ENCODE data around the gene BRICD5.
A peak's percentile ranks its signal among the peaks of the same experiment; 100 is the strongest.
"Not testable (repeated sequence)": the region's sequence is repeated elsewhere in the genome, so short reads cannot be mapped to it uniquely, and the experiment has no call there.

Gene BRICD5

DNA sequence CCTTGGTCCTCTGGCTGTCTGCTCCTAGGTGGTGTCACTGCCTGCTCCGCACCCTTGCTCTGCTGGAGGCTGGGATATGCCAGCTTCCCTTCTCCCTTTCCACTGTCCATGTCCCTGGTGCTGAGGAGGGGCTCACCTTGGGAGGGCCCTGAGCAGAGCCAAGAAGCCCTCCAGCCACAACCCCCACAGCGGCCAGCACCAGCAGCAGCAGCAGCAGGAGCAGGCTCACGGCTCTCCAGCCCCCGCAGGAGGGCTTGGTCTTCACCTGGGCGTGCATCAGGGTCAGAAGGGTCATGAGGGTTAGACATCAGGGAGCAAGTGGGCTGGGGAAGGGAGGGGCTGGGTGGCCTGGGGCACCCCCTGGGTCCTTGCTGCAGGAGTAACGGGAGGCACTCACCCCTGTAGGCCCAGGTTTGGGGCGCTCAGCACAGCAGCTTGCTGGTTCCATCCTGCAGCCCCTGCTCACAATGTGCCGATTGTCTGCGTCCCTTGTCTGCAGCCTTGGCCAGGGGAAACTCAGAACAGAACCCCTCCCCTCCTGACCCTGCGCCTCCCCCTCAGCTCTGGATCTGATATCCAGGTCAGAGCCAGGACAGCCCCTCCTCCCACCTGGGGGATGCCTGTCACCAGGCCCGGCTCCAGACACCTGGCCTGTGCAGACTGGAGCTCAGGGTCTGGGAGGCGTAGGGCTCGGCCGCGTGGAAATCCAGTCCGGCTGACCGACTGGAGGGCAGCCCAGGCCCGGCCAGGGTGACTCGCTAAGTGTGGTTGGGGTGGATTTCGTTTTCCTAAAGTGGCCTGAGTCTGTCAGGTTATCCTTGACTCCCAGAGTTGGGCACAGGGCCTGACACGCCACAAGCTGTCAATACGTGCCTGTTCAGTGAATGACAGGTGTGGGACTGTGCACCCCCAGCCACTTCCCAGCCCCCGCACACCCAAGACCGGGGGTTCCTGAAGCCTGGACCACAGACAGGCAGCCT, at the start of gene BRICD5:
Gene BRICD5, minus strand, starts transcription at position 478 of the 980 bp plus-strand sequence. Its CDS starts 30 bp downstream, at position 448.
- Histone ChIP-seq H3K36me3 (ENCODE audit: control insufficient read depth, insufficient read depth, low read length) (peaks cover 37% of the 10 kb centered on the region), H3K4me3 (ENCODE audit: low read length) (no peak within 1 kb of the TSS), H3K9me3 (ENCODE audit: control insufficient read depth, insufficient read depth, low read length) (no peaks in the 10 kb centered on the region), H3K27ac (ENCODE audit: low read length) (no peak within 1 kb of the TSS), H3K4me1 (ENCODE audit: control insufficient read depth, insufficient read depth, low read length) (peaks cover 7% of the 10 kb centered on the region), H3K27me3 (ENCODE audit: control insufficient read depth, insufficient read depth, low read length) (no peaks in the 10 kb centered on the region)
- no peak for DNase-seq (ENCODE audit: low read depth, low spot score)
- no CpG with 5 or more reads among the region's 24 CpGs for WGBS (ENCODE audit: insufficient coverage, insufficient read length)

DNA sequence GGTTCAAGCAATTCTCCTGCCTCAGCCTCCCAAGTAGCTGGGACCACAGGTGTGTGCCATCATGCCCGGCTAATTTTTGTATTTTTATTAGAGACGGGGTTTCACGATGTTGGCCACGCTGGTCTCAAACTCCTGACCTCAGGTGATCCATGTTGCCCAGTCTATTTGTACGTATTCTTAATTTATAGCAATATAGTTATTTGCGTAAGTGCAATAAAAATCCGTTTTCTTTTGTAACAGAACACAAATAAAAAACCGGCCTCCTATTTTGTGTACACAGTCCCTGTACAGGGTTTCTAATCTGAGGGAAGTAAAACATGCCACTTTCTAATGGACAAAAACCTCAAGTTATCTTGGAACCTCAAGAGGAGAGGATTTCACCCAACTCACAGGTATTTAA, 49.6 kb upstream of the BRICD5 start:
- no peaks in the 10 kb centered on the region for H3K4me1 ChIP-seq (ENCODE audit: control insufficient read depth, insufficient read depth, low read length)
- no peaks in the 10 kb centered on the region for H3K9me3 ChIP-seq (ENCODE audit: control insufficient read depth, insufficient read depth, low read length)
- WGBS (ENCODE audit: insufficient coverage, insufficient read length), result no CpG with 5 or more reads among the region's 8 CpGs
- DNase-seq (ENCODE audit: low read depth, low spot score), result no peak
- no peak overlapping the region for H3K4me3 ChIP-seq (ENCODE audit: low read length)
- H3K27me3 ChIP-seq (ENCODE audit: control insufficient read depth, insufficient read depth, low read length), result no peaks in the 10 kb centered on the region
- no peak overlapping the region for H3K27ac ChIP-seq (ENCODE audit: low read length)
- H3K36me3 ChIP-seq (ENCODE audit: control insufficient read depth, insufficient read depth, low read length), result peaks cover 49% of the 10 kb centered on the region

DNA sequence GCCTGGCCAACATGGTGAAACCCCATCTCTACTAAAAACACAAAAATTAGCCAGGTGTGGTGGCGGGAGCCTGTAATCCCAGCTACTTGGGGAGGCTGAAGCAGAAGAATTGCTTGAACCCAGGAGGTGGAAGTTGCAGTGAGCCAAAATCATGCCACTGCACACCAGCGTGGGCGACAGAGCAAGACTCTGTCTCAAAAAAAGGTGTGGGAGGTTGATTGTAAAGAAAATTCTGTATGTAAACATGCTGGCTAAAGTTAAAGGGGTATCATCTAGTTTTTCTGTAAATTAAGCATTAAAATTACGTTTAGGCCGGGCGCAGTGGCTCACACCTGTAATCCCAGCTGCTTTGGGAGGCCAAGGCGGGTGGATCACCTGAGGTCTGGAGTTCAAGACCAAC, 47.9 kb upstream of the BRICD5 start:
- H3K4me1 ChIP-seq (ENCODE audit: control insufficient read depth, insufficient read depth, low read length); H3K27me3 ChIP-seq (ENCODE audit: control insufficient read depth, insufficient read depth, low read length); H3K4me3 ChIP-seq (ENCODE audit: low read length); H3K9me3 ChIP-seq (ENCODE audit: control insufficient read depth, insufficient read depth, low read length); DNase-seq (ENCODE audit: low read depth, low spot score); H3K27ac ChIP-seq (ENCODE audit: low read length): not testable (repeated sequence)
- peaks cover 49% of the 10 kb centered on the region for H3K36me3 ChIP-seq (ENCODE audit: control insufficient read depth, insufficient read depth, low read length)
- WGBS (ENCODE audit: insufficient coverage, insufficient read length), result no CpG with 5 or more reads among the region's 7 CpGs

DNA sequence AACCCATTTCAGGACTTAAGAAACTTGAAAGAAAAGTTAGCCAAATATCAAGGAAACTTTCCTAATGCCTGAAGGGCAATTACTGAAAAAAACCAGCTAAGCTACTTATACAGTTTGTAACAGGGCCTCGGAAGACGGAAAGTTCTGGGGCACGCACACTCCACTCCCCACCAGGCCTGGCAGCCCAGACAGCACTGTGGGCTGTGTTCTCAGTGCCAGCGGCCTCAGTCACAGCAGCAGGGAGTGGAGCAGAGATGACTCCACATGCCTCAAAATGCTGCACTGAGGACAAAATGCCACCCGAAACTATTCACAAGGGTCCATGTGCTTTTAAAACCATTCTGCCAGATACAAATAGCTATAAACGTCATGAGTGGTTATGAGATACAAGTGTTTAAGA, 47.1 kb upstream of the BRICD5 start:
- H3K36me3 ChIP-seq (ENCODE audit: control insufficient read depth, insufficient read depth, low read length), result peaks cover 45% of the 10 kb centered on the region
- no peaks in the 10 kb centered on the region for H3K27me3 ChIP-seq (ENCODE audit: control insufficient read depth, insufficient read depth, low read length)
- no peak overlapping the region for H3K4me3 ChIP-seq (ENCODE audit: low read length)
- no peaks in the 10 kb centered on the region for H3K9me3 ChIP-seq (ENCODE audit: control insufficient read depth, insufficient read depth, low read length)
- no peak for DNase-seq (ENCODE audit: low read depth, low spot score)
- H3K4me1 ChIP-seq (ENCODE audit: control insufficient read depth, insufficient read depth, low read length), result no peaks in the 10 kb centered on the region
- WGBS (ENCODE audit: insufficient coverage, insufficient read length), result no CpG with 5 or more reads among the region's 6 CpGs
- H3K27ac ChIP-seq (ENCODE audit: low read length), result no peak overlapping the region

DNA sequence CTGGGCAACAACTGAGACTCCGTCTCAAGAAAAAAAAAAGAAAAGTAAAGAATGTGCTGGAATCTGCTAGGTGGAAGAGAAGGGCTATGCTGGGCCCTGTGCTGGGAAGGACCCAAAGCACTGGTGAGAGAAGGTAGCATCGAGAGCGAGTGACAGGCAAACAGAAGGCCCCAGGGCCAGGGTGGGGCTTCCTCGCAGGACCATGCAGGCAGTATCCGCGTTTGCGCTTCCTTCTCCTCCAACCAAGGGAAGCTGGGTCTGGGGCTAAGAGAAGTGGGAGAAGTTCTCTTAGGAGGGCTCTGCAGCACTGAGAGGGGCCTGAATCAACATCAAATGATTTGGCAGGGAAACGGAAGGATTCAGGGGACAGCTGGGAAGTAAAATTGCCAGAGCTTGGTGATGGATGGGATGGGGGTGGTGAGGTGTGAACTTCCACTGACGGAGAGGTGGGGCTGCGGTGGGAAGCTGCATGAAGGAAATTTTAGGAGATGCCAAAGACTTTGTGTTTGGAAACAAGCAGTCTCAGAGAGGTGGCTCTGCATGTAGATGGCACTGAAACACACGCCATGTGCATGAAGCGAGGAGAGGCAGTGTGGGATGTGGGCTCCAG, 46.0 kb upstream of the BRICD5 start:
- peaks cover 36% of the 10 kb centered on the region for H3K36me3 ChIP-seq (ENCODE audit: control insufficient read depth, insufficient read depth, low read length)
- WGBS (ENCODE audit: insufficient coverage, insufficient read length), result no CpG with 5 or more reads among the region's 12 CpGs

DNA sequence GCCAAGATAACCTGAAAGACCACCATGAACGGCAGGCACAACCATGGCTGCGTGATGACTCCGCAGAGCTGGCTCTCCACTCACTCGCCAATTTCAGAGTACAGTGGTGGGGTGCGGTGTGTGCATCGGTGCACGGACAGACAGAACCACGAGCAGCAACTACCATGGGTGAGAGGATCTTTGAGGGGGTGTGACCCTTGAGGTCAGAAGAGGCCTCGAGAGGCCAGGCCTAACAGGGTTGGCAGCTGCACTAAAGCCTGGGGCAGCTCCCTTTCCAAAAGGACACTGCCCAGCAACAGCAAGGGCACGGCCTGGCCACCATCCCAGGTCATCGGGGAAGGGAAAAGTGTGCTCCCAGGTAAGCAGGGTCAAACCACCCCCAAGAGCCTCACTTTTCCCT, 42.6 kb upstream of the BRICD5 start:
- no peaks in the 10 kb centered on the region for H3K27me3 ChIP-seq (ENCODE audit: control insufficient read depth, insufficient read depth, low read length)
- H3K9me3 ChIP-seq (ENCODE audit: control insufficient read depth, insufficient read depth, low read length), result no peaks in the 10 kb centered on the region
- H3K36me3 ChIP-seq (ENCODE audit: control insufficient read depth, insufficient read depth, low read length), result peaks cover 31% of the 10 kb centered on the region
- no peaks in the 10 kb centered on the region for H3K4me1 ChIP-seq (ENCODE audit: control insufficient read depth, insufficient read depth, low read length)
- WGBS (ENCODE audit: insufficient coverage, insufficient read length), result no CpG with 5 or more reads among the region's 11 CpGs
- no peak overlapping the region for H3K27ac ChIP-seq (ENCODE audit: low read length)
- no peak for DNase-seq (ENCODE audit: low read depth, low spot score)
- H3K4me3 ChIP-seq (ENCODE audit: low read length), result no peak overlapping the region

More for the DNA sequence above, 46.0 kb upstream of the BRICD5 start:
- H3K9me3 ChIP-seq (ENCODE audit: control insufficient read depth, insufficient read depth, low read length), result no peaks in the 10 kb centered on the region
- H3K4me1 ChIP-seq (ENCODE audit: control insufficient read depth, insufficient read depth, low read length), result no peaks in the 10 kb centered on the region
- no peak for DNase-seq (ENCODE audit: low read depth, low spot score)
- H3K27ac ChIP-seq (ENCODE audit: low read length), result no peak overlapping the region
- no peak overlapping the region for H3K4me3 ChIP-seq (ENCODE audit: low read length)
- no peaks in the 10 kb centered on the region for H3K27me3 ChIP-seq (ENCODE audit: control insufficient read depth, insufficient read depth, low read length)

DNA sequence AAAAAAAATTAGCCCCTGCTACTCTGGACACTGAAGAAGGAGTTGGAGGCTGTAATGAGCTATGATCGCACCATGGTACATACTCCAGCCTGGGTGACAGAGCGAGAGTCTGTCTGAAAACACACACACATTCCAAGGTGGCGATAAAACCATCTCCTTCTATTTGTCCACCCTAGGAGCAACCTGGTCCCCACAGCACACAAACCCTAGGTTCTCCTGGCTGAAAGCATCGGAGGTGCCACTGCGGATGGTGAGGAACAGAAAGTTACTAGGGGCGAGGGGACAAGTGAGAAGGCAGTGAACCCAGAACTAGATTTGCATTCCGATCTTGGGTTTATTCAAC, 42.1 kb upstream of the BRICD5 start:
- Histone ChIP-seq H3K4me3 (ENCODE audit: low read length) (no peak overlapping the region), H3K4me1 (ENCODE audit: control insufficient read depth, insufficient read depth, low read length) (no peaks in the 10 kb centered on the region), H3K9me3 (ENCODE audit: control insufficient read depth, insufficient read depth, low read length) (no peaks in the 10 kb centered on the region), H3K27ac (ENCODE audit: low read length) (no peak overlapping the region), H3K27me3 (ENCODE audit: control insufficient read depth, insufficient read depth, low read length) (no peaks in the 10 kb centered on the region), H3K36me3 (ENCODE audit: control insufficient read depth, insufficient read depth, low read length) (peaks cover 30% of the 10 kb centered on the region)
- no CpG with 5 or more reads among the region's 7 CpGs for WGBS (ENCODE audit: insufficient coverage, insufficient read length)
- DNase-seq (ENCODE audit: low read depth, low spot score), result no peak

DNA sequence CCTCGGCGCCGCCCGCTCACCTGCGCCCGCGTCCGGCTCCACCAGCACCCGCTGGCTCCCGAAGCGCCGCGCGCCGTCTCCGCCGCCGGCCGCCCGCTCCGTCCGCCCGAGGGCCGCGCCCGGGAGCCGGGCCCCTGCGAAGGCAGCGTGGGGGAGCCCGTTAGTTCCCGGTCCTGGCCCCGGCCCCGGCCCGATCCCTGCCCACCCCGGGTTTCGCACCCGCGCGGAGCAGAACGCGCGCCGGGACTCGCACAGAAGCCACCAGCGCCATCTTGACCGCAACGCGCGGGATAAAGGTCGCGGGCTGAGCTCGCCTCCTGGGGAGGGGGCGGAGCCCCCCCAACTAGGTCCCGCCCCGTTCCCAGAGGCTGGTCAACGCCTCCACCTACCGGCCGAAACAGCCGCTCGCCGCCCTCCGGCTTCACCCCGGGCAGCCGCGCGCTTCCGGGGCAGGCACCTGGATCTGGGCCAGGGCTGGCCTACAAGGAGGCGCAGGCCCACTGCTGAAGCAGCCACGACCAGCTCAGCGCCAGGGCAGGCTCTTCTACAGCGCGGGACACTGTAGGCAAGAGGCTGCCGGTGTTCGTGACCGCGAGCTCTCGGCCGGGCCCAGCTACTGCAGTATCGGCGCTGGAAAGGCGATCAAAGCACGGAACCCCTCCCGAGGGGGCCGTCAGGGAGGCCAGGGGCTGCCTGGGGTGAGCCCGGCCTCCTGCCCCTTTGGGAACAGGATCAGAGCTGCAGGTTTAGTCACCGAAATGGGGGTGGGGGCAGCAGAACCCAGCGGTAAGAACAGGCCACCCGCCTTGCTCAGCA, 40.8 kb upstream of the BRICD5 start, which contains the start of gene ECI1:
Gene ECI1, minus strand, starts transcription at position 292 of the 816 bp plus-strand sequence. Its CDS starts 21 bp downstream, at position 271.
- Histone ChIP-seq H3K4me3 (ENCODE audit: low read length) (peak within 1 kb of the TSS; percentile 94), H3K9me3 (ENCODE audit: control insufficient read depth, insufficient read depth, low read length) (no peaks in the 10 kb centered on the region)

DNA sequence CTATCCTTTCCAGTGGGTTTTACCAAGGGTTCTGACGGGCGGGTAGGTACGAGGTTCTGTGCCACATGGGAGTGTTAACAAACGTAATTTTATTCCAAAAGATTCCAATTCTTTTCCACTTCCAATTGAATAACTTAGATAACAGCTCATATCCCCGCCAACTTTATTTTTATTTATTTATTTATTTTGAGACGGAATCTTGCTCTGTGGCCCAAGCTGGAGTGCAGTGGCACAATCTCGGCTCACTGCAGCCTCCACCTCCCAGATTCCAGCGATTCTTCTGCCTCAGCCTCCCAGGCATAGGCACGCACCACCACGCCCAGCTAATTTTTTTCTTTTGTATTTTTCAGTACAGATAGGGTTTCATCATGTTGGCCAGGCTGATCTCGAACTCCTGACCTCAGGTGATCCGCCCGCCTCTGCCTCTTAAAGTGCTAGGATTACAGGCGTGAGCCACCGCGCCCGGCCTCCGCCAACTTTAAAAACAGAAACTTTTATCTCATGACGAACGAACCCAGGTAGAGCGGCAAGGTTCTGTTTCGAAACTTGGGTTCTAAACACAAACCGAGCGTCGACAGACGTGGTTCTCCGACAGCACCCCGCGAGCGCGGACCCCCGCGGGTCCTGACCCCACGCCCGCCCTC, 40.1 kb upstream of the BRICD5 start:
- Histone ChIP-seq H3K4me1 (ENCODE audit: control insufficient read depth, insufficient read depth, low read length) (no peaks in the 10 kb centered on the region), H3K27ac (ENCODE audit: low read length) (no peak overlapping the region), H3K9me3 (ENCODE audit: control insufficient read depth, insufficient read depth, low read length) (no peaks in the 10 kb centered on the region), H3K4me3 (ENCODE audit: low read length) (peak overlapping the region; percentile 94), H3K36me3 (ENCODE audit: control insufficient read depth, insufficient read depth, low read length) (peaks cover 19% of the 10 kb centered on the region; the same call in 1 of the 2 replicates), H3K27me3 (ENCODE audit: control insufficient read depth, insufficient read depth, low read length) (no peaks in the 10 kb centered on the region)
- no CpG with 5 or more reads among the region's 35 CpGs for WGBS (ENCODE audit: insufficient coverage, insufficient read length)
- DNase-seq (ENCODE audit: low read depth, low spot score), result no peak

More for the DNA sequence above, 40.8 kb upstream of the BRICD5 start, which contains the start of gene ECI1:
- no CpG with 5 or more reads among the region's 88 CpGs for WGBS (ENCODE audit: insufficient coverage, insufficient read length)
- no peaks in the 10 kb centered on the region for H3K27me3 ChIP-seq (ENCODE audit: control insufficient read depth, insufficient read depth, low read length)
- H3K27ac ChIP-seq (ENCODE audit: low read length), result no peak within 1 kb of the TSS
- DNase-seq (ENCODE audit: low read depth, low spot score), result peak; percentile 75
- peaks cover 19% of the 10 kb centered on the region for H3K36me3 ChIP-seq (ENCODE audit: control insufficient read depth, insufficient read depth, low read length)
- no peaks in the 10 kb centered on the region for H3K4me1 ChIP-seq (ENCODE audit: control insufficient read depth, insufficient read depth, low read length)

Data from iPS DF 6.9 (cell line).